Activated naive CD4-positive, alpha-beta T cell treated with anti-CD3 and anti-CD28 coated beads, Interleukin-2, amount 50 U/mL, for 24 hours (primary cell): ENCODE data around the gene CCL4L2.
"Not testable (repeated sequence)": the region's sequence is repeated elsewhere in the genome, so short reads cannot be mapped to it uniquely, and the experiment has no call there.

Experiments used
- H3K27ac Mint-ChIP-seq: one replicate; pipeline ENCODE4 v1.8.0; 2021; ENCODE audit warnings: mild to moderate bottlenecking, mixed read lengths
- H3K27me3 Mint-ChIP-seq: one replicate; pipeline ENCODE4 v1.8.0; 2021; ENCODE audit warnings: mixed read lengths
- H3K36me3 Mint-ChIP-seq: one replicate; pipeline ENCODE4 v1.8.0; 2021; ENCODE audit warnings: mixed read lengths
- H3K4me1 Mint-ChIP-seq: one replicate; pipeline ENCODE4 v1.8.0; 2021; ENCODE audit warnings: mixed read lengths
- H3K4me3 Mint-ChIP-seq: one replicate; pipeline ENCODE4 v1.8.0; 2021; ENCODE audit warnings: mild to moderate bottlenecking, mixed read lengths
- H3K9me3 Mint-ChIP-seq: one replicate; pipeline ENCODE4 v1.8.0; 2021; ENCODE audit warnings: mixed read lengths

The CCL4L2 gene

GRCh38 chr17:36207383-36207782 is 3.5 kb upstream of the CCL4L2 start:
- H3K27ac Mint-ChIP-seq = not testable (repeated sequence)

GRCh38 chr17:36209575-36209974 is 1.3 kb upstream of the CCL4L2 start:
- Mint-ChIP-seq H3K36me3 (no peaks in the 10 kb centered on the region), H3K27me3 (peaks cover 20% of the 10 kb centered on the region), H3K27ac (no peak overlapping the region), H3K4me1 (no peaks in the 10 kb centered on the region), H3K4me3 (no peak overlapping the region), H3K9me3 (no peaks in the 10 kb centered on the region)

More at GRCh38 chr17:36207383-36207782, 3.5 kb upstream of the CCL4L2 start:
- not testable (repeated sequence) for H3K9me3 Mint-ChIP-seq, H3K4me1 Mint-ChIP-seq, H3K36me3 Mint-ChIP-seq, H3K4me3 Mint-ChIP-seq
- peaks cover 19% of the 10 kb centered on the region for H3K27me3 Mint-ChIP-seq

GRCh38 chr17:36211484-36212271 is 815 bp downstream of the CCL4L2 start:
- H3K27me3 Mint-ChIP-seq = peaks cover 16% of the 10 kb centered on the region
- H3K27ac Mint-ChIP-seq, H3K4me3 Mint-ChIP-seq: not testable (repeated sequence)

GRCh38 chr17:36212272-36212605 is 1.4 kb downstream of the CCL4L2 start:
- H3K27me3 Mint-ChIP-seq = peaks cover 13% of the 10 kb centered on the region
- H3K4me3 Mint-ChIP-seq = no peak overlapping the region
- no peaks in the 10 kb centered on the region for H3K9me3 Mint-ChIP-seq
- no peaks in the 10 kb centered on the region for H3K36me3 Mint-ChIP-seq
- H3K4me1 Mint-ChIP-seq = no peaks in the 10 kb centered on the region
- H3K27ac Mint-ChIP-seq = no peak overlapping the region

More at GRCh38 chr17:36211484-36212271, 815 bp downstream of the CCL4L2 start:
- not testable (repeated sequence) for H3K36me3 Mint-ChIP-seq, H3K9me3 Mint-ChIP-seq, H3K4me1 Mint-ChIP-seq

GRCh38 chr17:36212966-36213365 is 2.1 kb downstream of the CCL4L2 start:
- Mint-ChIP-seq H3K9me3 (peaks cover 4% of the 10 kb centered on the region), H3K4me3 (no peak overlapping the region), H3K4me1 (no peaks in the 10 kb centered on the region), H3K36me3 (peaks cover 3% of the 10 kb centered on the region), H3K27me3 (peaks cover 16% of the 10 kb centered on the region), H3K27ac (no peak overlapping the region)

GRCh38 chr17:36213695-36214094 is 2.8 kb downstream of the CCL4L2 start:
- no peaks in the 10 kb centered on the region for H3K4me1 Mint-ChIP-seq
- H3K27ac Mint-ChIP-seq = no peak overlapping the region

GRCh38 chr17:36214918-36215317 is 4.1 kb downstream of the CCL4L2 start:
- peaks cover 19% of the 10 kb centered on the region for H3K27me3 Mint-ChIP-seq
- H3K4me1 Mint-ChIP-seq = no peaks in the 10 kb centered on the region
- peaks cover 5% of the 10 kb centered on the region for H3K36me3 Mint-ChIP-seq
- H3K4me3 Mint-ChIP-seq = no peak overlapping the region
- H3K9me3 Mint-ChIP-seq = peaks cover 10% of the 10 kb centered on the region
- no peak overlapping the region for H3K27ac Mint-ChIP-seq

More at GRCh38 chr17:36213695-36214094, 2.8 kb downstream of the CCL4L2 start:
- Mint-ChIP-seq H3K27me3 (peaks cover 18% of the 10 kb centered on the region), H3K9me3 (peaks cover 9% of the 10 kb centered on the region), H3K36me3 (peaks cover 5% of the 10 kb centered on the region), H3K4me3 (no peak overlapping the region)

- H3K36me3 Mint-ChIP-seq, H3K4me1 Mint-ChIP-seq, H3K4me3 Mint-ChIP-seq, H3K27ac Mint-ChIP-seq: not testable (repeated sequence)
- peaks cover 10% of the 10 kb centered on the region for H3K9me3 Mint-ChIP-seq
- H3K27me3 Mint-ChIP-seq = peaks cover 19% of the 10 kb centered on the region
These were observed 4.8 kb downstream of the CCL4L2 start for GRCh38 chr17:36215406-36216308.

GRCh38 chr17:36219556-36219955 is 8.7 kb downstream of the CCL4L2 start:
- not testable (repeated sequence) for H3K4me3 Mint-ChIP-seq, H3K4me1 Mint-ChIP-seq, H3K27ac Mint-ChIP-seq, H3K36me3 Mint-ChIP-seq
- peaks cover 10% of the 10 kb centered on the region for H3K9me3 Mint-ChIP-seq
- H3K27me3 Mint-ChIP-seq = peaks cover 13% of the 10 kb centered on the region

GRCh38 chr17:36220737-36221580 is 10.1 kb downstream of the CCL4L2 start:
- H3K36me3 Mint-ChIP-seq, H3K4me1 Mint-ChIP-seq, H3K4me3 Mint-ChIP-seq, H3K27ac Mint-ChIP-seq: not testable (repeated sequence)
- peaks cover 10% of the 10 kb centered on the region for H3K9me3 Mint-ChIP-seq
- peaks cover 13% of the 10 kb centered on the region for H3K27me3 Mint-ChIP-seq

GRCh38 chr17:36221581-36222100 is 10.8 kb downstream of the CCL4L2 start:
- peaks cover 13% of the 10 kb centered on the region for H3K27me3 Mint-ChIP-seq
- H3K27ac Mint-ChIP-seq, H3K36me3 Mint-ChIP-seq, H3K4me1 Mint-ChIP-seq, H3K4me3 Mint-ChIP-seq: not testable (repeated sequence)
- H3K9me3 Mint-ChIP-seq = peaks cover 10% of the 10 kb centered on the region

- not testable (repeated sequence) for H3K27me3 Mint-ChIP-seq, H3K27ac Mint-ChIP-seq, H3K4me3 Mint-ChIP-seq, H3K9me3 Mint-ChIP-seq, H3K4me1 Mint-ChIP-seq, H3K36me3 Mint-ChIP-seq
These were observed 12.1 kb downstream of the CCL4L2 start for GRCh38 chr17:36222967-36223366.

- not testable (repeated sequence) for H3K9me3 Mint-ChIP-seq, H3K27ac Mint-ChIP-seq, H3K36me3 Mint-ChIP-seq, H3K4me3 Mint-ChIP-seq, H3K4me1 Mint-ChIP-seq, H3K27me3 Mint-ChIP-seq
These were observed 18.8 kb downstream of the CCL4L2 start for GRCh38 chr17:36229644-36230043.

GRCh38 chr17:36242046-36242445 is 31.2 kb downstream of the CCL4L2 start:
- H3K36me3 Mint-ChIP-seq, H3K4me3 Mint-ChIP-seq, H3K9me3 Mint-ChIP-seq, H3K27me3 Mint-ChIP-seq, H3K4me1 Mint-ChIP-seq, H3K27ac Mint-ChIP-seq: not testable (repeated sequence)
